Gastroesophageal sphincter (tissue), 4 donors: ENCODE data around the gene OR51B2. TPM values are rescaled to one million over a fixed set of nuclear protein-coding genes. Genes with fewer than 3 reads are reported as not detected.
A peak's percentile ranks its signal among the peaks of the same experiment; 100 is the strongest.

Experiments used
- ATAC-seq: fragments of 150-250 bp; one replicate; pipeline ENCODE4 v1.9.1; 2016; ENCODE audit warnings: mild to moderate bottlenecking, moderate library complexity
- H3K27ac ChIP-seq, 4 donors: fragments of 200-600 bp; sonication (generic) in 3 of 4; 1 replicate in 3 of 4; 2 replicates in 1 of 4; pipeline ENCODE4 v1.5.1; 2016 to 2019
- H3K27me3 ChIP-seq: fragments of 200-600 bp; sonication (generic); one replicate; pipeline ENCODE4 v1.5.1; 2019
- H3K36me3 ChIP-seq, 2 donors: fragments of 200-600 bp; sonication (generic); one replicate each; pipeline ENCODE4 v1.5.1; 2019; ENCODE audit warnings: control low read depth in 1 of 2
- H3K4me1 ChIP-seq, 3 donors: fragments of 200-600 bp; sonication (generic); 1 replicate in 2 of 3; 2 replicates in 1 of 3; pipeline ENCODE4 v1.5.1; 2016 to 2019; ENCODE audit warnings: control low read depth in 2 of 3
- H3K4me3 ChIP-seq, 2 donors: fragments of 200-600 bp; sonication (generic); one replicate each; pipeline ENCODE4 v1.5.1; 2019; ENCODE audit warnings: mild to moderate bottlenecking in 1 of 2, moderate library complexity in 1 of 2
- H3K9me3 ChIP-seq, 3 donors: fragments of 200-600 bp; sonication (generic); one replicate each; pipeline ENCODE4 v1.5.1; 2017 to 2019; ENCODE audit warnings: control low read depth in 2 of 3
- EP300 ChIP-seq: sonication (generic); formaldehyde crosslinking; IDR thresholded peaks from one replicate; pipeline ENCODE4 v1.6.1; 2017; ENCODE audit warnings: antibody characterized with exemption, mild to moderate bottlenecking
- POLR2A ChIP-seq, 2 donors: fragments of 450-650 bp; IDR thresholded peaks; one replicate each; pipeline ENCODE4 v1.6.1; 2017; ENCODE audit warnings: antibody characterized with exemption in 2 of 2, mild to moderate bottlenecking in 2 of 2, moderate library complexity in 1 of 2
- POLR2AphosphoS5 ChIP-seq: sonication (generic); formaldehyde crosslinking; IDR thresholded peaks from one replicate; pipeline ENCODE4 v1.6.1; 2017; ENCODE audit warnings: antibody characterized with exemption
- WGBS, 2 donors: methylation state at CpG; one replicate each; pipeline ENCODE4 v1.1.5; 2018; ENCODE audit warnings: low coverage in 1 of 2; 5-methylcytosine and 5-hydroxymethylcytosine counted together
- total RNA-seq, 4 donors: library from RNA; depleted of rRNA; stranded (reverse); fragments of >200 nt; gene quantifications; one replicate each; pipeline ENCODE4 v1.1.0, GENCODE V29; 2016
- TF ChIP-seq, protein P1 (sequence below), 4 experiments: fragments of 200-600 bp in 2 of 4; fragments of 450-650 bp in 2 of 4; sonication (generic) in 1 of 4; IDR thresholded peaks; one replicate each; pipeline ENCODE4 v1.5.1; 2017 to 2019; ENCODE audit warnings: antibody characterized with exemption in 4 of 4, mild to moderate bottlenecking in 2 of 4, moderate library complexity in 2 of 4

Gene OR51B2, protein sequence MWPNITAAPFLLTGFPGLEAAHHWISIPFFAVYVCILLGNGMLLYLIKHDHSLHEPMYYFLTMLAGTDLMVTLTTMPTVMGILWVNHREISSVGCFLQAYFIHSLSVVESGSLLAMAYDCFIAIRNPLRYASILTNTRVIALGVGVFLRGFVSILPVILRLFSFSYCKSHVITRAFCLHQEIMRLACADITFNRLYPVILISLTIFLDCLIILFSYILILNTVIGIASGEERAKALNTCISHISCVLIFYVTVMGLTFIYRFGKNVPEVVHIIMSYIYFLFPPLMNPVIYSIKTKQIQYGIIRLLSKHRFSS
- under 1 TPM in 1 of 4 donors, not detected in 3; 0.67 TPM for total RNA-seq

DNA sequence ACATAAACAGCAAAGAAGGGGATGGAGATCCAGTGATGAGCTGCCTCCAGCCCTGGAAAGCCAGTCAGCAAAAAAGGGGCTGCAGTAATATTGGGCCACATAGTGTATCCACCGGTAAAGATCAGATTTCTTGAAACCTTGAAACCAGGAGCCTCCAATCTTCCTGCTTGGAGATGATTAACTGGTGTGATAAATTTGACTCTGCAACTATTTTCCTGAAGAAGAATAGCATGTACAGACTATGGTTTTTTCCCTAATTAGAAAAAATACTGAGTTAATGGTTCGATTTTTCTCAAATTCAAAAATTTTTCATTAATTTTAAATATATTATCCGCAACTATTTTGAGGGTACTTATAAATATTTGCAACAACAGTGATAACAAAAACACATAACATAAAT lies at the start of gene OR51B2:
Gene OR51B2, minus strand, starts transcription at position 101 of the 400 bp plus-strand sequence. Its CDS starts 0 bp downstream, at position 101.
- Histone ChIP-seq H3K9me3 (no peaks in the 10 kb centered on the region), H3K4me1 (no peaks in the 10 kb centered on the region), H3K4me3 (no peak within 1 kb of the TSS), H3K36me3 (no peaks in the 10 kb centered on the region), H3K27ac (no peak within 1 kb of the TSS), H3K27me3 (no peaks in the 10 kb centered on the region)
- TF ChIP-seq POLR2A (IDR thresholded peaks at IDR 0.05) (no peak), EP300 (no peak), POLR2AphosphoS5 (no peak)
- TF ChIP-seq, protein P1, sequence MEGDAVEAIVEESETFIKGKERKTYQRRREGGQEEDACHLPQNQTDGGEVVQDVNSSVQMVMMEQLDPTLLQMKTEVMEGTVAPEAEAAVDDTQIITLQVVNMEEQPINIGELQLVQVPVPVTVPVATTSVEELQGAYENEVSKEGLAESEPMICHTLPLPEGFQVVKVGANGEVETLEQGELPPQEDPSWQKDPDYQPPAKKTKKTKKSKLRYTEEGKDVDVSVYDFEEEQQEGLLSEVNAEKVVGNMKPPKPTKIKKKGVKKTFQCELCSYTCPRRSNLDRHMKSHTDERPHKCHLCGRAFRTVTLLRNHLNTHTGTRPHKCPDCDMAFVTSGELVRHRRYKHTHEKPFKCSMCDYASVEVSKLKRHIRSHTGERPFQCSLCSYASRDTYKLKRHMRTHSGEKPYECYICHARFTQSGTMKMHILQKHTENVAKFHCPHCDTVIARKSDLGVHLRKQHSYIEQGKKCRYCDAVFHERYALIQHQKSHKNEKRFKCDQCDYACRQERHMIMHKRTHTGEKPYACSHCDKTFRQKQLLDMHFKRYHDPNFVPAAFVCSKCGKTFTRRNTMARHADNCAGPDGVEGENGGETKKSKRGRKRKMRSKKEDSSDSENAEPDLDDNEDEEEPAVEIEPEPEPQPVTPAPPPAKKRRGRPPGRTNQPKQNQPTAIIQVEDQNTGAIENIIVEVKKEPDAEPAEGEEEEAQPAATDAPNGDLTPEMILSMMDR (IDR thresholded peaks at IDR 0.05) = no peak
- ATAC-seq = no peak
- WGBS, 2 donors = 57 to 89% methylated on average over 3 of the region's 3 CpGs

DNA sequence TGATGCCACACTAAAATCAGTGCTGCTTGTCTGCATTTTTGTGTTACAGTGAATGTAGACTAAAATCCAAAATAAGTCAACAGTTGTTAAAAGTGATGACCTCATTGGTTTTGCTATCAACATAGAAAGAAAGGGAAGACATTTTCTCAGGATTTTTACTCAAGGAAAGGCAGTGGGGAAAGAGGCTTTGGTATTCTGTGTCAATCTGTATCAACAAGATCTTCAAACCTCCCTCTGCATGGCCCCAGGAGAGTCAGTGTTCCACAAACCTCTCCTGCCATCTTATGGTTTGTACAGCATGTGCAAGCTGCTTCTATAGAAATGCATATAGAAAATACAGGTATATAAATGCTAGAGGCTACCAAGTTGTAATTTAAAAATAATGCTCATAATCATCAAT lies 45.7 kb upstream of the OR51B2 start:
- Histone ChIP-seq H3K36me3 (no peaks in the 10 kb centered on the region), H3K9me3 (no peaks in the 10 kb centered on the region), H3K27ac (no peak overlapping the region), H3K4me3 (no peak overlapping the region), H3K27me3 (no peaks in the 10 kb centered on the region), H3K4me1 (no peaks in the 10 kb centered on the region)
- TF ChIP-seq EP300 (no peak), POLR2AphosphoS5 (no peak), POLR2A (IDR thresholded peaks at IDR 0.05) (no peak)
- TF ChIP-seq, protein P1 (IDR thresholded peaks at IDR 0.05) = no peak
- ATAC-seq = peak; percentile 22

DNA sequence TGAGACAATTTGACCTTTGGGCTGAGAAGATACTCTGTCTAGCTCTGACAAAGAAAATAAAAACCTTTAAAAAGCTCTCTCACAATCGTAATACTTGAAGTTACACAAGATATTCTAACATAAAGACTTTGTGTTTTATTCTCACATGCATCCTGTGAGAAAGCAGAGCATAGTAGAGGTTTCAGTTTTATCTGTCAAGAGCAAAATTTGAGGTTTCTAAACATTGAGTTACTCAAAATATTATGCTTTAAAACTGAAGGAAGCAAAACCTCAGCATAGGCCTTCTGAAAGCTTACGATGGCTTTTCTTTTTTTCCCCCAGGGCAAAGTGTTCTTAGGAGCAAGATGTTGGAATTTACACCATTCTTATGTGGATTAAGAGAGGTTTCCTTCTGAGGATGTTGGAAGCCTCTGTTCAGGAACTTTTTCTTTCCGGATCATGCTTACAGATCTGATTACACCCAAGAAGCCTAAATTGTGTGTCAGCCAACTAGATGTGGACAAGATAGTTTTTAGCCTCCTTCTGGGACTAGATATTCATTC lies 44.5 kb upstream of the OR51B2 start:
- 50 to 59% methylated on average over 3 of the region's 3 CpGs for whole genome bisulfite sequencing, 2 donors
- Histone ChIP-seq H3K36me3 (no peaks in the 10 kb centered on the region), H3K4me3 (no peak overlapping the region), H3K4me1 (no peaks in the 10 kb centered on the region), H3K27me3 (no peaks in the 10 kb centered on the region), H3K27ac (no peak overlapping the region), H3K9me3 (no peaks in the 10 kb centered on the region)
- ATAC-seq = no peak
- TF ChIP-seq POLR2AphosphoS5 = no peak
- no peak for TF ChIP-seq POLR2A (IDR thresholded peaks at IDR 0.05)
- TF ChIP-seq EP300 = no peak
- TF ChIP-seq, protein P1 (IDR thresholded peaks at IDR 0.05) = no peak

DNA sequence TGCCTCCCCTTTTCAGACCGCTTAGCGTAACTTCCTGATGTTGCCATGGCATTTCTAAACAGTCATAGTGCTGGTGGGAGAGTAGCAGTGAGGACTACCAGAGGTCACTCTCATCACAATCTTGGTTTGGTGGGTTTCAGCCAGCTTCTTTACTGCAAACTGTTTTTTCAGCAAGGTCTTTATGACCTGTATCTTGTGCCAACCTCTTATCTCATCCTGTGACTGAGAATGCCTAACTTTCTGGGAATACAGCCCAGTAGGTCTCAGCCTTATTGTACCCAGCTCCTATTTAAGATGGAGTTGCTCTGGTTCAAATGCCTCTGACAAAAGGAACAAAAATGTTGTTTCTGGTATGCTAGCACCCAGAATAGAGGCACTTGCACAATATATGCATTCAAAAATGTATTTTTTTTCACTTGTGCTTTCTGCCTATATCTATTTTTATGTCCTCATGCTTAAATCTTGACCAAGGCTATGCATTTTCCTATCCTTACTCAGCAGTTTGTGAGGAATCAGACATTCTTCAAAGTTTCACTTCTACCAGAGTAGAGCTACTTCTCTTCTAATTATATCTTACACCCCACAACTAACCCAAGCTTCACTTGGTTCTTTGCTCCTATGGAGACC lies 43.5 kb upstream of the OR51B2 start:
- Histone ChIP-seq H3K27me3 (no peaks in the 10 kb centered on the region), H3K36me3 (no peaks in the 10 kb centered on the region), H3K4me1 (no peaks in the 10 kb centered on the region), H3K9me3 (no peaks in the 10 kb centered on the region), H3K4me3 (no peak overlapping the region), H3K27ac (no peak overlapping the region)
- WGBS, 2 donors = 50 to 97% methylated on average over 2 of the region's 2 CpGs
- TF ChIP-seq POLR2A (IDR thresholded peaks at IDR 0.05) (no peak), POLR2AphosphoS5 (no peak), EP300 (no peak)
- TF ChIP-seq, protein P1 (IDR thresholded peaks at IDR 0.05) = no peak
- no peak for ATAC-seq
